ENCODE results near the gene GATC. TPM values are rescaled to one million over a fixed set of nuclear protein-coding genes. Genes with fewer than 3 reads are reported as not detected.

The GATC gene
- total RNA-seq, 2 donors from 2014 or later = 24.5 to 33.2 TPM

DNA sequence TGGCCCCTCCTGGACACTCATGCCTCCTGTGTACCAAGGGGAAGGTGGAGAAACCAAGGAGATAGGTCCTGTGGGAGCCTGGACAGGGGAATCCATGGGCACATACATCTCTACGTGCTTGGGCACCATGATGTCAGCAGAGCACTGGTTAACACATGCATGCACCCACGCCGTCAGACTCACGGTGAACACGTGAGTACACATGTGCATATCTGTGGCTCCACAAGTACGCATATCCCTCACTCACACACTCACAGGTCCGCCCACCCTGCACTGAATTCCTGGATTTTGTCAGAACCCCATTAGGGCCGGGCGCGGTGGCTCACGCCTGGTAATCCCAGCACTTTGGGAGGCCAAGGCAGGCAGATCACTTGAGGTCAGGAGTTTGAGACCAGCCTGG, 37.5 kb upstream of the GATC start:
- Histone ChIP-seq H3K4me3 (ENCODE audit: low read length) (no peak overlapping the region), H3K27me3 (ENCODE audit: control insufficient read depth, insufficient read depth, low read length, poor library complexity, severe bottlenecking) (no peaks in the 10 kb centered on the region), H3K4me1 (ENCODE audit: control insufficient read depth, insufficient read depth, low read length) (no peaks in the 10 kb centered on the region), H3K36me3 (ENCODE audit: control insufficient read depth, insufficient read depth, low read length) (no peaks in the 10 kb centered on the region), H3K9me3 (ENCODE audit: control insufficient read depth, low read length) (no peaks in the 10 kb centered on the region), H3K27ac (ENCODE audit: low read depth, low read length) (no peak overlapping the region), H3K9ac (ENCODE audit: extremely low read depth, low read length, poor library complexity, severe bottlenecking) (no peak overlapping the region)
- H3K36me3 Mint-ChIP-seq (ENCODE audit: low read depth) = no peaks in the 10 kb centered on the region
- peaks cover 5% of the 10 kb centered on the region for H3K4me1 Mint-ChIP-seq
- 93 to 97% methylated on average over 6 to 11 of the region's 11 CpGs for WGBS, 2 experiments (ENCODE audit: insufficient coverage in 1 of 2, insufficient read length in 1 of 2)
- H3K9me3 Mint-ChIP-seq = peaks cover 1% of the 10 kb centered on the region
- no peaks in the 10 kb centered on the region for H3K27me3 Mint-ChIP-seq (ENCODE audit: insufficient read depth)
- no peak overlapping the region for H3K4me3 Mint-ChIP-seq
- TF ChIP-seq, protein P1, sequence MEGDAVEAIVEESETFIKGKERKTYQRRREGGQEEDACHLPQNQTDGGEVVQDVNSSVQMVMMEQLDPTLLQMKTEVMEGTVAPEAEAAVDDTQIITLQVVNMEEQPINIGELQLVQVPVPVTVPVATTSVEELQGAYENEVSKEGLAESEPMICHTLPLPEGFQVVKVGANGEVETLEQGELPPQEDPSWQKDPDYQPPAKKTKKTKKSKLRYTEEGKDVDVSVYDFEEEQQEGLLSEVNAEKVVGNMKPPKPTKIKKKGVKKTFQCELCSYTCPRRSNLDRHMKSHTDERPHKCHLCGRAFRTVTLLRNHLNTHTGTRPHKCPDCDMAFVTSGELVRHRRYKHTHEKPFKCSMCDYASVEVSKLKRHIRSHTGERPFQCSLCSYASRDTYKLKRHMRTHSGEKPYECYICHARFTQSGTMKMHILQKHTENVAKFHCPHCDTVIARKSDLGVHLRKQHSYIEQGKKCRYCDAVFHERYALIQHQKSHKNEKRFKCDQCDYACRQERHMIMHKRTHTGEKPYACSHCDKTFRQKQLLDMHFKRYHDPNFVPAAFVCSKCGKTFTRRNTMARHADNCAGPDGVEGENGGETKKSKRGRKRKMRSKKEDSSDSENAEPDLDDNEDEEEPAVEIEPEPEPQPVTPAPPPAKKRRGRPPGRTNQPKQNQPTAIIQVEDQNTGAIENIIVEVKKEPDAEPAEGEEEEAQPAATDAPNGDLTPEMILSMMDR (conservative IDR thresholded peaks at IDR 0.05) = no peak
- no peak overlapping the region for H3K27ac Mint-ChIP-seq
- DNase-seq = no peak

GRCh38 chr12:120412421-120412820, 33.8 kb upstream of the GATC start:
- Mint-ChIP-seq H3K36me3 (ENCODE audit: low read depth) (no peaks in the 10 kb centered on the region), H3K4me1 (peaks cover 10% of the 10 kb centered on the region), H3K27ac (no peak overlapping the region), H3K27me3 (ENCODE audit: insufficient read depth) (no peaks in the 10 kb centered on the region), H3K4me3 (no peak overlapping the region), H3K9me3 (no peaks in the 10 kb centered on the region)
- no peak for DNase-seq
- TF ChIP-seq, protein P1 (conservative IDR thresholded peaks at IDR 0.05) = no peak
- Histone ChIP-seq H3K36me3 (ENCODE audit: control insufficient read depth, insufficient read depth, low read length) (no peaks in the 10 kb centered on the region), H3K9me3 (ENCODE audit: control insufficient read depth, low read length) (no peaks in the 10 kb centered on the region), H3K4me1 (ENCODE audit: control insufficient read depth, insufficient read depth, low read length) (no peaks in the 10 kb centered on the region), H3K27me3 (ENCODE audit: control insufficient read depth, insufficient read depth, low read length, poor library complexity, severe bottlenecking) (no peaks in the 10 kb centered on the region), H3K9ac (ENCODE audit: extremely low read depth, low read length, poor library complexity, severe bottlenecking) (no peak overlapping the region), H3K27ac (ENCODE audit: low read depth, low read length) (no peak overlapping the region), H3K4me3 (ENCODE audit: low read length) (no peak overlapping the region)
- WGBS, 2 experiments (ENCODE audit: insufficient coverage in 1 of 2, insufficient read length in 1 of 2) = 90 to 92% methylated on average over 4 to 6 of the region's 7 CpGs

- no peaks in the 10 kb centered on the region for H3K9me3 ChIP-seq (ENCODE audit: control insufficient read depth, low read length)
- no peak overlapping the region for H3K9ac ChIP-seq (ENCODE audit: extremely low read depth, low read length, poor library complexity, severe bottlenecking)
- WGBS, 2 experiments (ENCODE audit: insufficient coverage in 1 of 2, insufficient read length in 1 of 2) = 35 to 42% methylated on average over 3 to 13 of the region's 13 CpGs
- H3K27ac ChIP-seq (ENCODE audit: low read depth, low read length) = peak overlapping the region; percentile 93
- no peak overlapping the region for H3K4me3 Mint-ChIP-seq
- peak overlapping the region; percentile 73 for H3K27ac Mint-ChIP-seq
- H3K27me3 ChIP-seq (ENCODE audit: control insufficient read depth, insufficient read depth, low read length, poor library complexity, severe bottlenecking) = no peaks in the 10 kb centered on the region
- H3K36me3 ChIP-seq (ENCODE audit: control insufficient read depth, insufficient read depth, low read length) = no peaks in the 10 kb centered on the region
- no peaks in the 10 kb centered on the region for H3K4me1 ChIP-seq (ENCODE audit: control insufficient read depth, insufficient read depth, low read length)
- DNase-seq = peak; percentile 95
- no peaks in the 10 kb centered on the region for H3K36me3 Mint-ChIP-seq (ENCODE audit: low read depth)
- H3K9me3 Mint-ChIP-seq = no peaks in the 10 kb centered on the region
- H3K4me3 ChIP-seq (ENCODE audit: low read length) = no peak overlapping the region
- no peaks in the 10 kb centered on the region for H3K27me3 Mint-ChIP-seq (ENCODE audit: insufficient read depth)
- peaks cover 10% of the 10 kb centered on the region for H3K4me1 Mint-ChIP-seq
- TF ChIP-seq, protein P1 (conservative IDR thresholded peaks at IDR 0.05) = no peak
Measured at GRCh38 chr12:120413901-120414695, 32.1 kb upstream of the GATC start.

Data from endodermal cell (in vitro differentiated cells).